Body of pancreas (tissue), 4 donors: ENCODE data around the gene RXRB. TPM values are rescaled to one million over a fixed set of nuclear protein-coding genes. Genes with fewer than 3 reads are reported as not detected.

ENCODE experiments used
- ATAC-seq: fragments of 150-250 bp; one replicate; pipeline ENCODE4 v1.9.1; 2016
- DNase-seq, 4 donors: peaks; one replicate each; pipeline ENCODE4 v3.0.0-alpha.2; 2019
- H3K27ac ChIP-seq, 4 donors: fragments of 200-600 bp; sonication (generic); 1 replicate in 3 of 4; 2 replicates in 1 of 4; pipeline versions ENCODE4 v1.5.1 to v1.6.1; 2016 to 2019; ENCODE audit warnings: mild to moderate bottlenecking in 1 of 4, mixed read lengths in 1 of 4, moderate library complexity in 1 of 4
- H3K27me3 ChIP-seq, 2 donors: fragments of 200-600 bp; sonication (generic); one replicate each; pipeline ENCODE4 v1.6.0; 2016; ENCODE audit warnings: mild to moderate bottlenecking in 1 of 2
- H3K36me3 ChIP-seq, 2 donors: fragments of 200-600 bp; sonication (generic); replicated peaks in 1 of 2; 2 replicates each; pipeline ENCODE4 v1.5.1; 2016; ENCODE audit warnings: low read depth in 2 of 2; ENCODE audit not compliant: insufficient read depth in 1 of 2
- H3K4me1 ChIP-seq: fragments of 200-600 bp; sonication (generic); one replicate; pipeline ENCODE4 v1.6.0; 2016
- H3K4me3 ChIP-seq, 2 donors: fragments of 200-600 bp; sonication (generic); 1 replicate in 1 of 2; 2 replicates in 1 of 2; pipeline ENCODE4 v1.5.1; 2016 to 2019
- H3K9me3 ChIP-seq, 3 donors: fragments of 200-600 bp; sonication (generic); 1 replicate in 2 of 3; 2 replicates in 1 of 3; pipeline ENCODE4 v1.5.1; 2016
- CTCF ChIP-seq, 7 experiments: fragments of 450-650 bp in 4 of 7; fragments of 200-600 bp in 3 of 7; sonication (generic) in 3 of 7; IDR thresholded peaks; one replicate each; pipeline ENCODE4 v1.5.1; 2016 to 2019; ENCODE audit warnings: antibody characterized with exemption in 7 of 7
- POLR2A ChIP-seq, 3 donors: fragments of 450-650 bp; IDR thresholded peaks; one replicate each; pipeline ENCODE4 v1.6.1; 2016; ENCODE audit warnings: antibody characterized with exemption in 3 of 3, mild to moderate bottlenecking in 2 of 3
- WGBS, 2 donors: methylation state at CpG; one replicate each; pipeline ENCODE4 v1.1.5; 2017; 5-methylcytosine and 5-hydroxymethylcytosine counted together
- intact Hi-C: fragments of 100-400 bp; cut with DNase I; formaldehyde crosslinking; loops from one replicate; pipeline ENCODE4 v1.15.1; 2023
- total RNA-seq, 2 donors: library from RNA; depleted of rRNA; stranded (reverse); fragments of >200 nt; gene quantifications; one replicate each; pipeline ENCODE4 v1.1.0, GENCODE V29; 2016

RXRB gene
- total RNA-seq, 2 donors from 2014 or later: 17.1 to 21.0 TPM

- no peak for ATAC-seq
- Histone ChIP-seq H3K9me3 (no peaks in the 10 kb centered on the region), H3K4me3 (no peak overlapping the region), H3K4me1 (peaks cover 31% of the 10 kb centered on the region), H3K36me3 (no peaks in the 10 kb centered on the region), H3K27me3 (no peaks in the 10 kb centered on the region), H3K27ac (no peak overlapping the region)
- no peak for DNase-seq
- intact Hi-C loops: no loop called here
- WGBS, 2 donors: 3 to 6% methylated on average over 6 of the region's 6 CpGs
- no peak for TF ChIP-seq CTCF (IDR thresholded peaks at IDR 0.05)
- no peak for TF ChIP-seq POLR2A (IDR thresholded peaks at IDR 0.05)
These were observed 12.3 kb upstream of the RXRB start for GRCh38 chr6:33212857-33213165.

- WGBS, 2 donors: 85 to 87% methylated on average over 9 to 18 of the region's 18 CpGs
- Histone ChIP-seq H3K27me3 (no peaks in the 10 kb centered on the region), H3K4me1 (peaks cover 41% of the 10 kb centered on the region), H3K4me3 (no peak overlapping the region), H3K9me3 (no peaks in the 10 kb centered on the region), H3K36me3 (no peaks in the 10 kb centered on the region), H3K27ac (no peak overlapping the region)
- intact Hi-C loops: no loop called here
- ATAC-seq (no peak), DNase-seq (no peak)
- TF ChIP-seq POLR2A (IDR thresholded peaks at IDR 0.05) (no peak), CTCF (IDR thresholded peaks at IDR 0.05) (no peak)
These were observed 11.4 kb upstream of the RXRB start for GRCh38 chr6:33211666-33212422.

GRCh38 chr6:33211136-33211535 is 10.7 kb upstream of the RXRB start:
- WGBS, 2 donors: 77 to 83% methylated on average over 7 to 17 of the region's 17 CpGs
- ATAC-seq (no peak), DNase-seq (no peak)
- H3K9me3 ChIP-seq: no peaks in the 10 kb centered on the region
- H3K27ac ChIP-seq: no peak overlapping the region
- H3K4me3 ChIP-seq: no peak overlapping the region
- H3K36me3 ChIP-seq: no peaks in the 10 kb centered on the region
- intact Hi-C loops: no loop called here
- H3K4me1 ChIP-seq: peaks cover 48% of the 10 kb centered on the region
- no peak for TF ChIP-seq POLR2A (IDR thresholded peaks at IDR 0.05)
- TF ChIP-seq CTCF (IDR thresholded peaks at IDR 0.05): no peak
- no peaks in the 10 kb centered on the region for H3K27me3 ChIP-seq

- ATAC-seq (no peak), DNase-seq (no peak)
- TF ChIP-seq CTCF (IDR thresholded peaks at IDR 0.05) (no peak), POLR2A (IDR thresholded peaks at IDR 0.05) (no peak)
- H3K9me3 ChIP-seq: no peaks in the 10 kb centered on the region
- no peaks in the 10 kb centered on the region for H3K27me3 ChIP-seq
- H3K27ac ChIP-seq: no peak overlapping the region
- H3K36me3 ChIP-seq: no peaks in the 10 kb centered on the region
- intact Hi-C loops: no loop called here
- no peak overlapping the region for H3K4me3 ChIP-seq
- 88 to 91% methylated on average over 10 of the region's 10 CpGs for WGBS, 2 donors
- peaks cover 61% of the 10 kb centered on the region for H3K4me1 ChIP-seq
These were observed 9.4 kb upstream of the RXRB start for GRCh38 chr6:33209856-33210255.
